Measurements from ENCODE around the gene OSTN. TPM values are rescaled to one million over a fixed set of nuclear protein-coding genes. Genes with fewer than 3 reads are reported as not detected.

Gene OSTN
- total RNA-seq, 4 donors from 2014 or later = not detected

- no peaks in the 10 kb centered on the region for H3K4me1 ChIP-seq
- no peak for DNase-seq
- intact Hi-C loops (cut with DNase I) = no loop called here
- TF ChIP-seq POLR2A (IDR thresholded peaks at IDR 0.05) (no peak), CTCF (IDR thresholded peaks at IDR 0.05) (no peak)
- no peaks in the 10 kb centered on the region for H3K9me3 ChIP-seq
- no peaks in the 10 kb centered on the region for H3K36me3 ChIP-seq
- H3K27ac ChIP-seq = no peak overlapping the region
- H3K4me3 ChIP-seq = no peak overlapping the region
- H3K27me3 ChIP-seq = no peaks in the 10 kb centered on the region
- WGBS, 2 donors = 92 to 97% methylated on average over 2 of the region's 2 CpGs
These were observed 58.2 kb downstream of the OSTN start for GRCh38 chr3:191257286-191257685.

GRCh38 chr3:191259486-191259885 lies 60.4 kb downstream of the OSTN start:
- H3K27me3 ChIP-seq = no peaks in the 10 kb centered on the region
- no peak for DNase-seq
- peak overlapping the region in 1 of 4 donors; percentile 25 for H3K4me3 ChIP-seq
- TF ChIP-seq CTCF (IDR thresholded peaks at IDR 0.05) = no peak
- no peak for TF ChIP-seq POLR2A (IDR thresholded peaks at IDR 0.05)
- H3K4me1 ChIP-seq = no peaks in the 10 kb centered on the region
- H3K27ac ChIP-seq = no peak overlapping the region
- intact Hi-C loops (cut with DNase I) = no loop called here
- 0 to 90% methylated on average over 1 of the region's 1 CpG for WGBS, 2 donors
- no peaks in the 10 kb centered on the region for H3K9me3 ChIP-seq
- no peaks in the 10 kb centered on the region for H3K36me3 ChIP-seq

GRCh38 chr3:191260431-191261303 lies 61.6 kb downstream of the OSTN start:
- Histone ChIP-seq H3K27ac (no peak overlapping the region), H3K36me3 (no peaks in the 10 kb centered on the region), H3K4me1 (no peaks in the 10 kb centered on the region), H3K4me3 (no peak overlapping the region), H3K27me3 (no peaks in the 10 kb centered on the region), H3K9me3 (no peaks in the 10 kb centered on the region)
- no peak for DNase-seq
- TF ChIP-seq CTCF (IDR thresholded peaks at IDR 0.05) (no peak), POLR2A (IDR thresholded peaks at IDR 0.05) (no peak)
- intact Hi-C loops (cut with DNase I) = no loop called here
- WGBS, 2 donors = 85 to 91% methylated on average over 8 to 11 of the region's 11 CpGs

GRCh38 chr3:191261304-191261638 lies 62.2 kb downstream of the OSTN start:
- Histone ChIP-seq H3K36me3 (no peaks in the 10 kb centered on the region), H3K9me3 (no peaks in the 10 kb centered on the region), H3K4me1 (no peaks in the 10 kb centered on the region), H3K4me3 (no peak overlapping the region), H3K27me3 (no peaks in the 10 kb centered on the region), H3K27ac (no peak overlapping the region)
- DNase-seq = no peak
- intact Hi-C loops (cut with DNase I) = no loop called here
- TF ChIP-seq POLR2A (IDR thresholded peaks at IDR 0.05) (no peak), CTCF (IDR thresholded peaks at IDR 0.05) (no peak)

- 62 to 65% methylated on average over 1 of the region's 1 CpG for WGBS, 2 donors
- no peak for DNase-seq
- intact Hi-C loops (cut with DNase I) = no loop called here
- Histone ChIP-seq H3K36me3 (no peaks in the 10 kb centered on the region), H3K4me3 (no peak overlapping the region), H3K27me3 (no peaks in the 10 kb centered on the region), H3K4me1 (no peaks in the 10 kb centered on the region), H3K27ac (no peak overlapping the region), H3K9me3 (no peaks in the 10 kb centered on the region)
- no peak for TF ChIP-seq POLR2A (IDR thresholded peaks at IDR 0.05)
- no peak for TF ChIP-seq CTCF (IDR thresholded peaks at IDR 0.05)
These were observed 63.6 kb downstream of the OSTN start for GRCh38 chr3:191262650-191263049.
